NCI-H2171 (cell line): ENCODE results near the gene MROH9.
"Not testable (repeated sequence)": the region's sequence is repeated elsewhere in the genome, so short reads cannot be mapped to it uniquely, and the experiment has no call there.

Source experiments
- DNase-seq: peaks from one replicate; lab custom pipeline; 2025; lab: John Stamatoyannopoulos, UW

The MROH9 gene, protein sequence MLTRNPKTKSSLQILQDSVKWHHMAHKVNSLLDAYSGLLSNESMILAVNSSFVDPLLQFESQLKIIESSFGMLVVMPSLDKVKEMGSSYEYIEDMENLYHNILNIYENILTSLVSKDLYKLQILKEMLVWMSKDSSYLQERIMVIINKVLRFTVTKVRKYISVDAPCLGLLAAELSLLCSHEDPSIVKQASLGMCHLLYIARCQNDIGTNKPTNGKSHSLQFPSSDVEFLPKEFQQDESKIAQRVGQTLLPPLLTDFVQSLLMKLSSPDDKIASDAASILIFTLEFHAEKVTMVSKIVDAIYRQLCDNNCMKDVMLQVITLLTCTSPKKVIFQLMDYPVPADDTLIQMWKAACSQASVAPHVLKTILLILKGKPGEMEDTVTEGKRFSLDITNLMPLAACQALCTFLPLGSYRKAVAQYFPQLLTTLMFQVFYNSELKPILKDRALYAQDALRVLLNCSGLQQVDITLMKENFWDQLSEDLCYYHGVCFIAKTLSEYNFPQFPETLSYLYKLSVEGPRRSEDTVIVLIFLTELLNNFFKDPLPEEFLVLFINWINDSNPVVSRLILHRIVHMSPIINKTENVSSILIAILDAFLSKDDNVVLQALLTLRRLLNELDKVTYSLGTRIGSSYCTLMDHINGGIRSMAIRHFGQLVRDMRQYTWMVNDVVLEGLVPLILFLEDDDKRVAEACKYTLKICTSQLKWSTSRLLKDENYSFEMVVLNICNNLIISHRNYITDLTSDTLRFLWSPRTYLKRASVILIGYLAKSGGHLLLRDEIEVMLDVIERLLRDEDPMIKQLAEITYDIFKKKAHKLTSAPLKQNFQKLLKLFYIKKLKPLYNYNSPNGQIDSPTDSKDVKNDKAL

DNA sequence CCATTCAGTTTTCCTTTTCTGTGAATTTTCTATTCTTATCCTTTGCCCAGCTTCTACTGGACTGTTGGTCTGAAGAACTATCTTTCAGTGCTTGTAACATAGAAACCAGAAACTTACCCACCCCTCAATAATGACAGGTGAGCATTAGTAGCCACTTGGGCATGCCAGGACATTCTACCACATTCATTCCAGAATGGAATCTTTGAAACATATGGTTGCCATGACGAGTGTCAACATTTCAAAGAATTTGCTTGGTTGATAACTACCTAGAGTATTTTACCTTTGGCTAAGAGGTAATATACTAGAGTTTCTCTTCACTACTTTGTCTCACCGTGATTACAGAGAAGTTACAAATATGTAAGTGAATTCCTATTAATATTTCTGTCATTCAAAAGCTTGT, at the start of gene MROH9:
Gene MROH9 (plus strand): TSS at position 304 of the 400 bp plus-strand sequence. CDS start 10,023 bp downstream, outside the sequence.
- DNase-seq = no peak

DNA sequence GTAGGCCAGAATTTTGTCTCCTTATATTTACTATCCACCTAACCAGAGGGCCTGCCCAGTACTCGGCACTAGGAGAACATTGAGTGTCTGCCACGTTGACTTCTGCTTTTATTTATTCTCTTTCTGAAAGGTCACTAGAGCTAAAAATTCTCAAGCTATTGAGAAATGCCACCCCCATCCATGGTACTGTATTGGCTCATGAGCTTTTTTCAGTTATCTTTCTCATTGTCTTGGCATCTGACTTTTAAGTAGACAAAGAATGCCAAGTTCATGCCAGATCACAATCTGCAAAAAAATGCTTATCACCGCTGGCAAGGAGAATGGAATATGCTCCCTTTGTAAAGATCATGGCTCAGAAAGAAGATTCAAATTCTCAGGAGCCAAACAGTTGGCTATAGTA, 49.8 kb upstream of the MROH9 start:
- DNase-seq = no peak

DNA sequence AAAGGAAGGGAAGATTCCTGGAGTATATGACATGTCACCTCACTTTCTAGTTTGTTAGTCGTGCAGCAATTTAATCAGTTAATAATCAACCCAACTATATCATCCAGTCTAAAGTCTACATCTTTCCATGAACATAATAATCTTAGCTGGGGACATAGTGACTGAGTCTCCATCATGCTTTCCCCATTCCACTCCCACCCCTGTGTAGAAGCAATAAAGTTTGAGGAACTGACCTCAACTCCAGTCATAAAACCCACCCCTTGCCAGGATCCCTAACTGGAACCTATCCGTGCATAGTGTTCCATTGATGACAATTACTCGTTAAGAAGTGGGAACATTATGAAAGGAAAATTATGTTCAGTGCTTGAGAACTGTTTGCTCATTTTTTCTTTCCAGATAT, 48.9 kb upstream of the MROH9 start:
- DNase-seq = no peak

DNA sequence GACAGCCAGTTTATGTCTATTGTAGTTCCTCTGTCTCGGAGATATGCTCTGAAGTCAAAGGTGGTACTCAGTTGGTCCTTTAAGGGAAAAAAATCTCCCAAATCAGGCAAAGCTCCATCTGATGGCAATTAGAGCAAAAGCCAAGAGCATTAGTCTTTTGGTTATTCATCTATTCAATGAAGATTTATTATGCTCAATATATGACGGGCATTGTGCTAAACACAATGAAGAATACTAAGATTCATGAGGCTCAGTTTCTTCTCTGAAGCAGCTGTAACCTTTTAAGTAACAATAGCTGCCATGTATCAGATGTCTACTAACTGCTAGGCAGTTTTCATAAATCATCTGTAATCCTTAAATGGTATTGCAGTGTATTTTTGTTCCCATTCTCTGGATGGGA, 47.6 kb upstream of the MROH9 start:
- no peak for DNase-seq

DNA sequence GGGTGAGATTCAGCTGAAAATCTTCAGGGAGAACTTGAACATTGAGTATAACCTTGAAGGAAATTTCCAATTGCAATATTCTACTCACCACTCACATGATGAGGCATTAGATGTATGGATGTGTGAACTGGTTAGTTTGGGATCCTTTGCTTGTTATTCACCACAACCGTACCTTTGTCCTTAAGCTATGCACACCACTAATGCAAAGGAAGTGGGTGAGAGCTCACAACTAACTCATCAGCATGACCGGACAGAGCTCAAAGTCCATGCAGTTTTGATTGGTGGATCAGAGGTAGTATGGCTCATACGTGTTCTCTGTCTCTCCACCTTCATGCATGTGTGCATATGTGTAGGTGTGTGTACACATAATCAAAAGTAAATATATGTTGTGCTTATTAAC, 43.5 kb upstream of the MROH9 start:
- no peak for DNase-seq

DNA sequence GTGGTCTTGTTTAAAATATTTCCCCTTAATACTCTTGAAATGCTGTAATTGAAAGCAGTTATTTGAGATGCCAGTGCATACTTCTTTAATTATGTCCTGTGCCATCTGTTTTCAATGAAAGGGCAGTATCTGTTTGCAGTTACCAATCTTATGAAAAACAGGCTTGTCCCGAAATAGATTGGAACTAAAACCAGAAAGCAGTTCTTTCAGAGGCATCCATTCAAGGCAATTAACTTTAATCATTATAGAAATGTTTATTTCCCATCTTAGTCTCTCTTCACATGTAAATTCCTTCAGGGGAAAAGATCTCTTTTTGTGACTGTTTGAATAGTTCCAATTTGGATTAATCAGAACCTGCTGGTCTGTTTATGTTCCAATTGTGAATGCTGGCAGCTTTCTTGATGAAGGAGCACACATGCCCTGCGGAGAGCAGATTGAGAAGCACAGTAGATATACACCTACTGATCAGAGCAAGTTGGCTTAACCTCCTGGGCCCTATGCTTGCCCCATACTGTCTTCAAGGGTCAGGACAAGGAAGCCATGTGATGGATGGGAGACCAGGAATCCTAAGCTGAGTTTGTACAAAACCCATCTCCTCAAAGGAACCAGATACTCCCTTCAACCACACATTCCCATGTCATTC, 41.6 kb upstream of the MROH9 start:
- DNase-seq = no peak

DNA sequence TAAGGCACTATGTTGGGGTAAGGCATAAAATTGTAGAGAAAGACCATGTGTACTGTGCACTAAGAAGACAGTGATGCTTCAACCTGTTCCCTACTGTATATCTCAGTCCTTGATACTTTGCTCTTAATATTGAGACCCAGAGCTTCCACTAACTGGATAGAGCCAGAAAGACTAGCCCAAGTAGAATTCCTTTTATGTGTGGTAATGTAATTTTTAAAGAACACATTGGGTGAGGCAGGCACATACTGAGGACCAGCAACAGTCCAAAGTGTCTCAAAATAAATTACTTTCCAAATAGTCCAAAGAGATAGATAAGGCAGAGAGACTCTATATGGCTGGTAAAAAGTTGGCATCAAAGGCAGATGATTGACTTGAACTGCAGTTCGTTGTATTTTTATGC, 31.4 kb upstream of the MROH9 start:
- DNase-seq = no peak

DNA sequence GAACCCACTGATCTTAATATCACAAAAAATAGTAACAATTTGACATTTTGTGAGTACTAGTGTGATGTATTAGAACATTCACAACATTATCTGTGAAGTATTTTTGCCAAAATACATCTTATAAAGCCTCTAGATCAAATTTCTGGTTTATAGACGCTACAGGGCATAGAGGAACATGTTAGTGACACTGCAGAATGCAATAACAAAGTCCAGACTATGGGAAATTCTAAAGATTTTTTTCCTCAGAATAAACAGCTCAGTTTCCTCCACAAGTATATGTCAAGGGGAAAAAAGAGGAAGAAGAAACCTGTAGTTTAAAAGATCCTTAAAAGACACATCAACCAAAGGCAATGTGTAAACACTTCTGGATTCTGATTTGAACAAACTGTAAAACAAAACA, 26.4 kb upstream of the MROH9 start:
- DNase-seq = no peak

DNA sequence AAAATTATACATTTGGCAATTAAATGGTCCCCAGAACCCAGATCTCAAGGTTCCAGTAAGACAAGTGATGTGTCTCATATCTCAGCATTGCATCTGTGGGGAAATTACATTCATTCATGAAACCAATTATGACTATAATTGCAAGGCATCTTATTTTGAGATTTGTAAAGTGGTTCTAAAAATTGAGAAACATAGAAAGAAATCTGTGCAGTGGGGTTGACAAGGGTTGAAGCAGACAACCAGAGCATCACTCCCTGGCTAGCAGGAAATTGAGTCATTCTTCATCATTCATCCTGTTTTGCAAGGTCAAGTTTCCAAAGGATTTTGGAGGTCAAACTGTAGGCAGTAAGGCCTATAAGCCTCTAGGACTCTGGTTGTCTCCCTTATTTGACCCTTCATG, 25.1 kb upstream of the MROH9 start:
- no peak for DNase-seq

DNA sequence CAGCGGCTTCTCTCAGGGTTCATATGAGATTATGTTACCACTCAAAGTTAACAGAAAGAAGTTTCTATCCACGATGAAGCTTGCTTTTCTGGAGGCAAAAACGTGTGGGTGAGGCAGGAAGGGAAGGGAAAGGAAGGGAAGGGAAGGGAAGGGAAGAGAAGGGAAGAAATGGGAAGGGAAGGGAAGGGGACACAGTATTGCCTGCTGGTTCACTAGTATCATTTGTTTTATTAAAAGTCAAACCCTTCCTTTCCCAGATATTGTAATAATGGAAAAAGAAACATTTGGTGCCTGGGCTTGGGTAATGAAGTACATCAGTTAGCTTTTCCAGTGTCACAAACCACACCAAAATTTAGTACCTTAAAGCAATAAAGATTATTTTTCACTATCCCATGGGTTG, 18.0 kb upstream of the MROH9 start:
- no peak for DNase-seq

DNA sequence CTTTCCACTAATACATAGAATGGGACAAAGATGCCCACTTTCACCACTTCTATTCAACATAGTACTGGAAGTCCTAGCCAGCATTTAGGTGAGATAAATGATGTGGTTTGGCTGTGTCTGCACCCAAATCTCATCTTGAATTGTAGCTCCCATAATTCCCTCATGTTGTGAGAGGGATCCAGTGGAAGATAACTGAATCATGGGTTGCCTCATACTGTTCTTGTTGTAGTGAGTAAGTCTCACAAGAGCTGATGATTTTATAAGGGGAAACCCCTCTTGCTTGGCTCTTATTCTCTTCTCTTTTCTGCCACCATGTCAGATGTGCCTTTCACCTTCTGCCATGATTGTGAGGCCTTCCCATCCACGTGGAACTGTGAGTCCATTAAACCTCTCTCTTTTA, 10.7 kb upstream of the MROH9 start:
- not testable (repeated sequence) for DNase-seq

DNA sequence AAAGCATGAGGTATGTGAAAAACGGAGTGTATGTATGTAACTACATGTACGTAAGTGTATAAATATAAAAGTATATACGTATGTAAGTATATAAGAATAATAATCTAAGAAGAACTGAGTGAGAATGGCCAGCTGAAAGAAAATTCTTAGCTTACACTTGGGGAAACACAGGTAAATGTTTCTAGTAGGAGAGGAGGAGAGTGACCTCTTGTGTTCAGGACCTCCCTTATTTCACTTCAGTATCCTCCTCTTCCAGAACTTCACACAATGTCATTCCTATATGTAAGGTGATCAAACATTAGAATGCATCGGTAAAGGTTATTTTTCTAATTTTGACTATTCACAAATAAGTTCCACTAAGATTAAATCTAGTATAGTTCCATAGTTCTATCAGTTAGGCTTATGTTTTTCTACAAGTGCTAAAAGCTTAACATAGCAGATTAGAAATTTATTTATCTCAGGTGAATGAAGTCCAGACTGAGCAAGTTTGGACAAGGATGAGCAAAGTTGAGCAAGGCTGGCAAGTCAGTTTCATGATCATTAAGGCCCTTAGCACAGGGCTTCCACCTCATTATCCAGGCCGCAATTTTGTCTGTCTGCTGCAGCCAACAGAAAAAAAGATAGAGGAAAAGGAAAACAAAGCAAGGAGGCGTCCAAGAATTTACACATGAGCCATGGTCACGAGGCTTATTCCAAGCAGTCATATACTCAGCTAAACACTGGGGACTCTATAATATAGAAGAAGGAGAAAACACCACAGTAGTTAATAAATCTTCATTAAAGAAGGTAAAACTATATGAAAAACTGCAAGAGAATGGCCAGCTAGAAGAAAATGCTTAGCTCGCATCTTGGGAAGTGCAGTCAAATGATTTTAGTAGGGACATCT, 7.1 kb upstream of the MROH9 start:
- no peak for DNase-seq

DNA sequence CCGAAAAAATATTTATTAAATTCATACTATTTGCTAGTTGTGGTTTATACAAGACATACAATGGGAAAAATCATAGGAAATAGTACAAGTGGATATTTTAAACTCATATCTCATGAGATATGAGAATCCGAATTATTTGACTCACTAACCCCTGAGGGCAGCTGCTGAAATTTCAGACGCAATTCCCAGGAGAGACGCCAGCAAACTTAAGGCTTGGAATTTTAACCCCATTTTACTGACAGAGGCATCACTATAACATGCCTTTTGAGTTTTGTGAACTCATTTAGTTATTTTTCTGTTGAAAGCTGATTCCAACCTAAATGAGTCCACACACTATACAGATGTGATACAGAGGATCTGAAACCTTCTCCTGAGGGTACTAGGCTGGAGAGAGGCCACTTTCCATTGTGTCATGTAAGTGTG, 5.9 kb upstream of the MROH9 start:
- DNase-seq = no peak

DNA sequence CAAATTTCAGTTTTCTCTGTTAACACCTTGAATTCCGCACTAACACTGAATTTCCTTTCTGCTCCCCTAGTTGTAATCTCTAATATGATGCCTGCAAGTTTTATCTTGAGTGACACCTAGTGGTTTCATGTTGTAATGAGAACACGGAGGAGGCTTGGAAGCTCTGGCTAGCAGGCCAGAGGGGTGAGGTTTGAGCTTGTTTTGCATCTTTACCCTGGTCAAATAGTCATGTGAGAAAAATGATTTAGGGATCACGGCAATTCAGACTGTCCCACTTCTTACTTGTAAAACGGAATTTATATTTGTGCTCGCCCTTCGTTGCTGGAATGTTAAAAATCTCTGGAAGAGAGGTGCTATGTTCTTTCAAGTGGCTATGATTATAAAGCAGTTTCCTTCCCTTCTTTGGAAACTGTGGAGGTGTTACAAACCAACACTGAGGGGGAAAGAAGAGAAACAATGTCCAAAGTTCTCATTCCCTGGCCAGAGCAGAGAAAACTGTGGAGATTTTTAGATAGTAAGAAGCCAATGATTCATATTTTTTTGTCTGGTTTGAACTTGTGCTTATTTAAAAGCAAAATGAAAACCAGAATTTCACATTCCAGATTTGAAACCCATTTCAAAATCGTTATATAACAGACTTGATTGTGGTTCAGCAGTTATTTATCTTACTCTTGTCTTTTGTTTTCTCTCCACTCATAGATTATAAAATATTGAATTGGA, 5.3 kb upstream of the MROH9 start:
- peak; percentile 19 for DNase-seq

DNA sequence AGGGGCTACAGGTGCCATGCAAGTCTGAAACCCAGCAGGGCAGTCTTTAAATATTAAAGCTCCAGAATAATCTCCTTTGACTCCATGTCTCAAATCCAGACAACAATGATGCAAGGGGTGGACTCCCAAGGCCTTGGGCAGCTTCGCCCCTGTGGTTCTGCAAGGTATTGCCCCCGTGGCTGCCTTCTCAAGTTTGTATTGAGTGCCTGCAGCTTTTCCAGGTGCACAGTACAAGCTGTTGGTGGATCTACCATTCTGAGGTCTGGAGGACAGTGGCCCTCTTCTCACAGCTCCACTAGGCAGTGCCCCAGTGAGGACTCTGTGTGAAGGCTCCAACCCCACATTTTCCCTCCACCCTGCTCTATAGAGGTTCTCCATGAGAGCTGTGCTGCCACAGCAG, 3.7 kb upstream of the MROH9 start:
- DNase-seq = no peak

DNA sequence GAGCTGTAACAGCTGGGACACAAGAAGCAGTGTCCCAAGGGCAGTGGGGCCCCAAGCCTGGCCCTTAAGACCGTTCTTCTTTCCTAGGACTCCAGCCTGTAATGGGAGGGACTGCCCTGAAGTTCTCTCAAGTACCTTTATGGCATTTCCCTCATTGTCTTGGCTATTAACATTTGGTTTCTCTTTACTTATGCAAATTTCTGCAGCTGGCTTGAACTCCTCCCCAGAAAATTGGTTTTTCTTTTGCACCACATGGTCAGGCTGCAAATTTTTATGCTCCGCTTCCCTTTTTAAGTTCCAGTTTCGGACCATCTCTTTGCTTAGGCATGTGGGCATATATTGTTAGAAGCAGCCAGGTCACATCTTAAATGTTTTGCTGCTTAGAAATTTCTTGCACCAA, 3.1 kb upstream of the MROH9 start:
- DNase-seq = no peak

DNA sequence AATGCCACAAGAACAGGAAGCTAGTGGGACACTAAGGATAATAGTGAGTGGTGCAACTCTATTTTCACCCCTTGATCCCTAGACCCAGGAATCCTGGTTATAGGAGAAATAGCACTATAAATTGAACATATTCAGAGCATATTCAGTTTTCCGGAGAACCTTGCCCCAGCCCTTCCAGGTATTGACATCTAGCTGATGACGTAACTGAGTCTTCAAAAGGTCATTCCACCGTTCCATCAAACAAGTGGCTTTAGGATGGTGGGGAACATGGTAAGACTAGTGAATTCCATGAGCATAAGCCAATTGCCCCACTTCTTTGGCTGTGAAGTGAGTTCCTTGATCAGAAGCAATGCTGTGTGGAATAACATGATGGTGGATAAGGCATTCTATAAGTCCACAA, 2.9 kb downstream of the MROH9 start:
- DNase-seq = no peak

DNA sequence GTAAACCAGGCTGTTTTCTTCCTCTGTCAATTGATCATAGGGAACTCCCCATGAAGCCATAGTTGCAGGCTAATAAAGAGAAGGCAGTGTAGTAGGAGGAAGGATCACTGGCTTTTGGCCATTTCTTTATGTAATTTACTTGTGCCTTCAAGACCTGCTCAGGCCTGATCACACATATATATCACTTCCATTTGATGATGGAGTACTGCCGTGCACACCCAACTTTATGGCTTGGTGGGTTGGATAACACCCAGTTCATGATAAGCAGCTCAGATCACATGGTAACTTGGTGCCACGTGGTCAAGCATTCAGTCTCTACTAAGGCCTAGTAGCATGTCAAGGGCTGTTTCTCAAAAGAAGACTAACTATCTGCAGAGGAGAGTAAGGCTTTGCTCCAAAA, 4.1 kb downstream of the MROH9 start:
- DNase-seq = no peak

DNA sequence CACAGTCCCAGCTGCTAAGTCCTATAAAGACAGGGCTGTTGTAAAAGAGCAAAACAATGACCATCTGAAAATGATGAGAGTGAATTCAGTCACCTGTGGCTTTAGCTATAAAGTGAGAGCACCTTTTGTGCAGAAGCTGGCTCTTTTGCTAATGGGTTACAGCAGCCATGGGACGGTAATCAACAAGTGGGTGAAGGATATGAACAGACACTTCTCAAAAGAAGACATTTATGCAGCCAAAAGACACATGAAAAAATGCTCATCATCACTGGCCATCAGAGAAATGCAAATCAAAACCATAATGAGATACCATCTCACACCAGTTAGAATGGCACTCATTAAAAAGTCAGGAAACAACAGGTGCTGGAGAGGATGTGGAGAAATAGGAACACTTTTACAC, 16.4 kb downstream of the MROH9 start:
- DNase-seq = not testable (repeated sequence)

DNA sequence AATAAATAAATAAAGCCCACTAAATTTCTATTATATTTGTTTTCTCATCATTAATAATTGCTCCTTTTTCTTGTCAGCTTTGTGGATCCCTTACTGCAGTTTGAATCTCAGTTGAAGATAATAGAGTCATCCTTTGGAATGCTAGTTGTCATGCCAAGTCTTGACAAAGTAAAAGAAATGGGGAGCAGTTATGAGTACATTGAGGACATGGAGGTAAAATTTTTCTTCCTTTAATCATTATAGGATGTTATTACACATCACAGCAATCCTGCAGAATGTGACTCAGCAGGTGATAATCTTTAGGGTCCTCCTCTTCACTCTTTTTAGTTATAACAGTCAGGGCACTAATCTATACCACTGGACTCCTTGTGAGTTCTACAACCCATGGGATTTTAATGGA, 24.1 kb downstream of the MROH9 start:
- DNase-seq = no peak

DNA sequence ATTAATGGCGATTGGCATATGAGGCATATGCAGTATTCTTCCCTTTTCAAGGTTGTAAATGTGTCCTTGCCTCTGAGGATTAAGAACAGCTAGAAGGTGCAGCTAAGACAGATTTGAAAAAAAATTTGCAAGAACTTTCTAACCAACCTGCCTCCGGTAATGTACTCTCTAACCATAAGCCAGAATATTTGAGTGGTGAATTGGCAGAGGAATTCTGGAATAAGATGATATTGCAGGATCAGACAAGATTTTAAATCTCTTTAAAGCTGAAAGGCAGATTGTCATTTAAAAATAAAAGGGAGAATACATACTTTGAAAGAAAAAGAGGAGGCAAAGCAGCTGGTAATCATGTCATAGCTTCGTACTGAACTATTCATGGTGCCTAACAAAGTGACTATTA, 29.2 kb downstream of the MROH9 start:
- no peak for DNase-seq
